Brain microvascular endothelial cell (primary cell): ENCODE data around the gene SPECC1L.

Source experiments
- DNase-seq: peaks from one replicate; pipeline ENCODE4 v3.0.0-alpha.2; 2020
- H3K27ac ChIP-seq: fragments of 250-450 bp; sonication (Bioruptor Pico); 2 replicates; pipeline ENCODE4 v1.5.1; 2020; ENCODE audit warnings: mild to moderate bottlenecking, moderate library complexity
- H3K27me3 ChIP-seq: fragments of 250-450 bp; sonication (Bioruptor Pico); replicated peaks from 2 replicates; pipeline ENCODE4 v1.5.1; 2020; ENCODE audit warnings: mild to moderate bottlenecking
- H3K36me3 ChIP-seq: fragments of 250-450 bp; sonication (Bioruptor Pico); replicated peaks from 2 replicates; pipeline ENCODE4 v1.5.1; 2020; ENCODE audit warnings: mild to moderate bottlenecking
- H3K4me3 ChIP-seq: 2 replicates; pipeline ENCODE4 v1.5.1; 2011; ENCODE audit warnings: low read depth, mild to moderate bottlenecking, control low read depth, low read length, moderate library complexity
- in situ Hi-C: cut with HindIII; loops from 2 replicates; pipeline ENCODE4 v1.10.0; 2017; ENCODE audit warnings: low sequenced_read_pairs, low pct_ligation_motif_present
- TF ChIP-seq, protein P1 (sequence below): IDR thresholded peaks from 2 replicates; pipeline ENCODE4 v1.5.1; 2011; ENCODE audit warnings: low read depth, mild to moderate bottlenecking, moderate library complexity, low read length, control low read depth, inconsistent platforms; ENCODE audit errors: missing control alignments

SPECC1L gene

DNA sequence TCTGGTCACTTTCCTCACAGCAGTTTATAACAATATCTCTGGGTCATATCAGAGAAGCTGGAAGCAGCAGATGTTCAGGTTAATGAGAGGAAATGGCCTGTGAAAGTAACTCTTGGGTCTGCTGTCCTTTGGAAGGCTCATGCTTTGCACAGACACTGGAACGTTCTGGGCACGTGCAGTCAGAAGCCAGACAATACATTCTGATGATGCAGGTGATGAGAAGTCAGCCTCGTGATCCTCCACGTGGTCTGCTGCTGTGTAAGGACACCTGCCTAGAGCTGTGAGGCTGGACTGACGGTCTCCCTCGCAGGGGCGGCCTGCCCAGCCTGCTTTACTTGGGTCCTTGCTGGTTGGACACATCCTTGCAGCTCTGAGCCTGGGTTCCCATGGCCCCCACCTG lies 138.0 kb downstream of the SPECC1L start:
- TF ChIP-seq, protein P1, sequence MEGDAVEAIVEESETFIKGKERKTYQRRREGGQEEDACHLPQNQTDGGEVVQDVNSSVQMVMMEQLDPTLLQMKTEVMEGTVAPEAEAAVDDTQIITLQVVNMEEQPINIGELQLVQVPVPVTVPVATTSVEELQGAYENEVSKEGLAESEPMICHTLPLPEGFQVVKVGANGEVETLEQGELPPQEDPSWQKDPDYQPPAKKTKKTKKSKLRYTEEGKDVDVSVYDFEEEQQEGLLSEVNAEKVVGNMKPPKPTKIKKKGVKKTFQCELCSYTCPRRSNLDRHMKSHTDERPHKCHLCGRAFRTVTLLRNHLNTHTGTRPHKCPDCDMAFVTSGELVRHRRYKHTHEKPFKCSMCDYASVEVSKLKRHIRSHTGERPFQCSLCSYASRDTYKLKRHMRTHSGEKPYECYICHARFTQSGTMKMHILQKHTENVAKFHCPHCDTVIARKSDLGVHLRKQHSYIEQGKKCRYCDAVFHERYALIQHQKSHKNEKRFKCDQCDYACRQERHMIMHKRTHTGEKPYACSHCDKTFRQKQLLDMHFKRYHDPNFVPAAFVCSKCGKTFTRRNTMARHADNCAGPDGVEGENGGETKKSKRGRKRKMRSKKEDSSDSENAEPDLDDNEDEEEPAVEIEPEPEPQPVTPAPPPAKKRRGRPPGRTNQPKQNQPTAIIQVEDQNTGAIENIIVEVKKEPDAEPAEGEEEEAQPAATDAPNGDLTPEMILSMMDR = no peak
- Histone ChIP-seq H3K4me3 (no peak overlapping the region), H3K27me3 (no peaks in the 10 kb centered on the region), H3K36me3 (peaks cover 3% of the 10 kb centered on the region), H3K27ac (no peak overlapping the region)
- no peak for DNase-seq
- in situ Hi-C loops = no loop called here

GRCh38 chr22:24409707-24410106 lies 139.1 kb downstream of the SPECC1L start:
- in situ Hi-C loops = no loop called here
- TF ChIP-seq, protein P1 = no peak
- H3K4me3 ChIP-seq = no peak overlapping the region
- DNase-seq = no peak
- no peak overlapping the region for H3K27ac ChIP-seq
- H3K27me3 ChIP-seq = no peaks in the 10 kb centered on the region
- H3K36me3 ChIP-seq = peaks cover 7% of the 10 kb centered on the region

GRCh38 chr22:24410110-24410856 lies 139.7 kb downstream of the SPECC1L start:
- Histone ChIP-seq H3K27ac (no peak overlapping the region), H3K4me3 (no peak overlapping the region), H3K27me3 (no peaks in the 10 kb centered on the region), H3K36me3 (peaks cover 11% of the 10 kb centered on the region)
- peak; percentile 40 for DNase-seq
- TF ChIP-seq, protein P1 = no peak
- in situ Hi-C loops = no loop called here

- peaks cover 13% of the 10 kb centered on the region for H3K36me3 ChIP-seq
- in situ Hi-C loops = no loop called here
- H3K27me3 ChIP-seq = no peaks in the 10 kb centered on the region
Observed at GRCh38 chr22:24411256-24412004, 140.8 kb downstream of the SPECC1L start.

GRCh38 chr22:24412274-24412673 lies 141.6 kb downstream of the SPECC1L start:
- in situ Hi-C loops = no loop called here
- no peak for DNase-seq
- no peak overlapping the region for H3K4me3 ChIP-seq
- TF ChIP-seq, protein P1 = no peak
- H3K27me3 ChIP-seq = no peaks in the 10 kb centered on the region
- H3K36me3 ChIP-seq = peaks cover 15% of the 10 kb centered on the region
- no peak overlapping the region for H3K27ac ChIP-seq

More at GRCh38 chr22:24411256-24412004, 140.8 kb downstream of the SPECC1L start:
- TF ChIP-seq, protein P1 = no peak
- no peak overlapping the region for H3K27ac ChIP-seq
- DNase-seq = no peak
- H3K4me3 ChIP-seq = no peak overlapping the region
